Psoas muscle (tissue), 8 donors: Measurements from ENCODE around the gene ADAMTS18. TPM values are rescaled to one million over a fixed set of nuclear protein-coding genes. Genes with fewer than 3 reads are reported as not detected.
"Not testable (repeated sequence)": the region's sequence is repeated elsewhere in the genome, so short reads cannot be mapped to it uniquely, and the experiment has no call there.

ENCODE experiments used
- ATAC-seq, 4 donors: fragments of 200-7000 bp; cut with Tn5 transposase; one replicate each; pipeline ENCODE4 v1.9.1; 2020; ENCODE audit warnings: moderate library complexity in 3 of 4, mild to moderate bottlenecking in 2 of 4
- DNase-seq, 2 donors: peaks; one replicate each; pipeline ENCODE4 v3.0.0-alpha.2; 2020
- H3K27ac ChIP-seq: fragments of 200-600 bp; one replicate; pipeline ENCODE4 v1.8.0; 2022
- H3K27me3 ChIP-seq, 3 donors: fragments of 200-600 bp in 1 of 3; one replicate each; pipeline versions ENCODE4 v1.6.1 to v1.8.0; 2013 to 2022; ENCODE audit warnings: low read length in 2 of 3, mild to moderate bottlenecking in 2 of 3, moderate library complexity in 1 of 3; ENCODE audit not compliant: insufficient read depth in 3 of 3
- H3K36me3 ChIP-seq, 2 donors: fragments of 200-600 bp in 1 of 2; one replicate each; pipeline versions ENCODE4 v1.6.1 to v1.8.0; 2013 to 2022; ENCODE audit warnings: low read depth in 1 of 2, mild to moderate bottlenecking in 1 of 2, moderate library complexity in 1 of 2; ENCODE audit not compliant: insufficient read depth in 1 of 2
- H3K4me1 ChIP-seq: fragments of 200-600 bp; one replicate; pipeline ENCODE4 v1.8.0; 2022
- H3K4me3 ChIP-seq: fragments of 200-600 bp; one replicate; pipeline ENCODE4 v1.8.0; 2022; ENCODE audit warnings: mild to moderate bottlenecking
- H3K9me3 ChIP-seq: fragments of 200-600 bp; one replicate; pipeline ENCODE4 v1.8.0; 2022
- CTCF ChIP-seq: fragments of 200-600 bp; IDR thresholded peaks from one replicate; pipeline ENCODE4 v1.8.0; 2022; ENCODE audit warnings: antibody characterized with exemption
- WGBS, 3 donors: extraction: QIAGEN DNeasy Blood & Tissue Kit; methylation state at CpG; one replicate each; pipeline versions ENCODE4 v1.1.6 to v1.1.7; 2013; 5-methylcytosine and 5-hydroxymethylcytosine counted together
- intact Hi-C, 2 donors: fragments of 100-400 bp; cut with DNase I; formaldehyde crosslinking; loops; one replicate each; pipeline versions ENCODE4 v1.11.0 to v1.14.2; 2022
- polyA plus RNA-seq, 3 donors: library from polyadenylated mRNA; stranded (reverse); fragments of 200-250 nt; gene quantifications; one replicate each; pipeline ENCODE4 v1.2.3, GENCODE V29; 2013
- total RNA-seq, 4 donors: library from RNA; stranded (reverse); fragmentation: NEBNext Ultra II Directional in 2 of 4; extraction: Animal tissue kit (Norgen Biotek cat#: 25700) in 2 of 4; gene quantifications; one replicate each; pipeline versions ENCODE4 v1.2.1 to v1.2.4, GENCODE V29; 2021 to 2023
- donor health status: healthy with polysubstance abuse.
- donor health status: DM: no; HTN: no; CAD: no; lungs with moderate emphysema.
- donor health status: Bipolar disorder and iron deficiency.
- donor health status: healthy.
- donor health status: DM: yes; HTN: yes; CAD: no.
- donor health status: DM: no; HTN: no; CAD: no.
- donor health status: DM: no; HTN: no; CAD: no.
- donor health status: DM: yes; HTN: yes; CAD: no.

The ADAMTS18 gene
- total and polyA plus RNA-seq, 7 donors: 0.01 to 0.28 (median 0.03) TPM; not detected in 4

GRCh38 chr16:77277571-77277970, 157.3 kb downstream of the ADAMTS18 start:
- H3K9me3 ChIP-seq: no peaks in the 10 kb centered on the region
- ATAC-seq (no peak), DNase-seq (no peak)
- intact Hi-C loops: loop anchor here in 1 of 2 donors (10.0 kb wide), 1 partner anchor 57 kb away; no protein-coding TSS in a partner anchor
- H3K27ac ChIP-seq: no peak overlapping the region
- WGBS, 3 donors: 75 to 80% (median 78%) methylated on average over 2 of the region's 2 CpGs
- H3K27me3 ChIP-seq: no peaks in the 10 kb centered on the region
- no peaks in the 10 kb centered on the region for H3K36me3 ChIP-seq
- no peak for TF ChIP-seq CTCF
- H3K4me3 ChIP-seq: no peak overlapping the region
- no peaks in the 10 kb centered on the region for H3K4me1 ChIP-seq

GRCh38 chr16:77277141-77277540, 157.7 kb downstream of the ADAMTS18 start:
- H3K4me3 ChIP-seq: no peak overlapping the region
- no peaks in the 10 kb centered on the region for H3K36me3 ChIP-seq
- no peak overlapping the region for H3K27ac ChIP-seq
- ATAC-seq (no peak), DNase-seq (no peak)
- no peaks in the 10 kb centered on the region for H3K9me3 ChIP-seq
- TF ChIP-seq CTCF: no peak
- intact Hi-C loops: loop anchor here in 1 of 2 donors (10.0 kb wide), 1 partner anchor 58 kb away; no protein-coding TSS in a partner anchor
- no peaks in the 10 kb centered on the region for H3K27me3 ChIP-seq
- H3K4me1 ChIP-seq: no peaks in the 10 kb centered on the region
- WGBS, 3 donors: 37 to 47% (median 43%) methylated on average over 2 of the region's 2 CpGs

- no peaks in the 10 kb centered on the region for H3K9me3 ChIP-seq
- H3K27ac ChIP-seq: no peak overlapping the region
- H3K4me1 ChIP-seq: no peaks in the 10 kb centered on the region
- 52 to 74% (median 61%) methylated on average over 2 of the region's 2 CpGs for WGBS, 3 donors
- no peaks in the 10 kb centered on the region for H3K27me3 ChIP-seq
- no peaks in the 10 kb centered on the region for H3K36me3 ChIP-seq
- H3K4me3 ChIP-seq: no peak overlapping the region
- no peak for DNase-seq
- no peak for ATAC-seq
- intact Hi-C loops: loop anchor here in 1 of 2 donors (10.0 kb wide), 1 partner anchor 58 kb away; no protein-coding TSS in a partner anchor
- no peak for TF ChIP-seq CTCF
Observed at GRCh38 chr16:77276661-77277060, 158.2 kb downstream of the ADAMTS18 start.

- H3K36me3 ChIP-seq, H3K9me3 ChIP-seq, H3K27me3 ChIP-seq, H3K4me3 ChIP-seq, H3K27ac ChIP-seq, ATAC-seq, H3K4me1 ChIP-seq, DNase-seq: not testable (repeated sequence)
- 61 to 97% (median 91%) methylated on average over 2 of the region's 2 CpGs for WGBS, 3 donors
- intact Hi-C loops: loop anchor here in 1 of 2 donors (10.0 kb wide), 1 partner anchor 59 kb away; no protein-coding TSS in a partner anchor
Observed at GRCh38 chr16:77275303-77275702, 159.5 kb downstream of the ADAMTS18 start.

- 21 to 24% (median 22%) methylated on average over 3 of the region's 3 CpGs for WGBS, 3 donors
- intact Hi-C loops: loop anchor here in 1 of 2 donors (10.0 kb wide), 1 partner anchor 61 kb away; no protein-coding TSS in a partner anchor
- no peak overlapping the region for H3K4me3 ChIP-seq
- no peak for TF ChIP-seq CTCF
- H3K27ac ChIP-seq: no peak overlapping the region
- no peaks in the 10 kb centered on the region for H3K27me3 ChIP-seq
- DNase-seq: no peak
- ATAC-seq: no peak
- H3K4me1 ChIP-seq: no peaks in the 10 kb centered on the region
- H3K9me3 ChIP-seq: no peaks in the 10 kb centered on the region
- no peaks in the 10 kb centered on the region for H3K36me3 ChIP-seq
Observed at GRCh38 chr16:77273815-77274214, 161.0 kb downstream of the ADAMTS18 start.
